ENCODE data around the gene FRS3.

Gene FRS3

GRCh38 chr6:41743406-41744235 lies 36.1 kb downstream of the FRS3 start (continued):
- no peak for TF ChIP-seq SALL2 (tag by site-specific recombination; IDR thresholded peaks at IDR 0.05; ENCODE audit: borderline replicate concordance)
- TF ChIP-seq ZNF777 (tag by site-specific recombination; IDR thresholded peaks at IDR 0.05; ENCODE audit: borderline replicate concordance), result no peak
- peak; percentile 57 for TF ChIP-seq EGR2 (tag by site-specific recombination; IDR thresholded peaks at IDR 0.05; ENCODE audit: low read depth)
- TF ChIP-seq ZNF10 (tag by site-specific recombination; IDR thresholded peaks at IDR 0.05), result peak; percentile 44; the same call in 1 of the 2 replicates

- TF ChIP-seq PBX3 (CRISPR knock-in tag; IDR thresholded peaks at IDR 0.05) (no peak), ZNF354C (tag by site-specific recombination; IDR thresholded peaks at IDR 0.05; ENCODE audit: borderline replicate concordance, low read depth) (no peak), ZNF473 (tag by site-specific recombination; IDR thresholded peaks at IDR 0.05) (no peak), ZNF37A (tag by site-specific recombination; IDR thresholded peaks at IDR 0.05) (no peak), ZNF10 (tag by site-specific recombination; IDR thresholded peaks at IDR 0.05) (no peak)
- CTCF ChIA-PET, result no interaction called here
- no peak overlapping the region for H3K27ac ChIP-seq (ENCODE audit: extremely low read depth, low read depth, low read length)
- H3K36me3 ChIP-seq (ENCODE audit: control insufficient read depth in 2 of 2, insufficient read depth in 1 of 2, low read length in 2 of 2), result no peaks in the 10 kb centered on the region
- POLR2A ChIA-PET, result no interaction called here
- no peaks in the 10 kb centered on the region for H3K4me1 ChIP-seq (ENCODE audit: control insufficient read depth, insufficient read depth, low read length)
- no peak overlapping the region for H3K4me3 ChIP-seq (ENCODE audit: low read depth, low read length)
- no peaks in the 10 kb centered on the region for H3K9me3 ChIP-seq (ENCODE audit: control insufficient read depth, insufficient read depth, low read depth, low read length)
Observed at GRCh38 chr6:41741625-41742490, 37.8 kb downstream of the FRS3 start.

GRCh38 chr6:41740366-41741162 lies 39.1 kb downstream of the FRS3 start:
- CTCF ChIA-PET, result interaction anchor here (0.6 to 0.8 kb wide), 3 partner anchors 35 to 437 kb away, joined by 3 read pairs; no protein-coding TSS in a partner anchor
- H3K27ac ChIP-seq (ENCODE audit: extremely low read depth, low read depth, low read length), result no peak overlapping the region
- no peaks in the 10 kb centered on the region for H3K9me3 ChIP-seq (ENCODE audit: control insufficient read depth, insufficient read depth, low read depth, low read length)
- POLR2A ChIA-PET, result interaction anchor here (0.6 kb wide), 1 partner anchor 12 kb away, joined by 6 read pairs; no protein-coding TSS in a partner anchor
- no peaks in the 10 kb centered on the region for H3K4me1 ChIP-seq (ENCODE audit: control insufficient read depth, insufficient read depth, low read length)
- no peak overlapping the region for H3K4me3 ChIP-seq (ENCODE audit: low read depth, low read length)
- H3K36me3 ChIP-seq (ENCODE audit: control insufficient read depth in 2 of 2, insufficient read depth in 1 of 2, low read length in 2 of 2), result no peaks in the 10 kb centered on the region
- no peak for TF ChIP-seq TSHZ1 (tag by site-specific recombination; IDR thresholded peaks at IDR 0.05; ENCODE audit: borderline replicate concordance)
- TF ChIP-seq ZNF335 (tag by site-specific recombination; conservative IDR thresholded peaks at IDR 0.05), result no peak
- TF ChIP-seq TCF7L2 (IDR thresholded peaks at IDR 0.05; ENCODE audit: borderline replicate concordance, low read depth, low read length), result no peak
- TF ChIP-seq ZNF629 (tag by site-specific recombination; IDR thresholded peaks at IDR 0.05), result no peak
- no peak for TF ChIP-seq ZNF830 (tag by site-specific recombination; IDR thresholded peaks at IDR 0.05; ENCODE audit: low read depth)
- TF ChIP-seq ZNF223 (tag by site-specific recombination; IDR thresholded peaks at IDR 0.05), result no peak
- TF ChIP-seq ZNF19 (tag by site-specific recombination; IDR thresholded peaks at IDR 0.05; ENCODE audit: low read depth), result no peak
- TF ChIP-seq ZXDB (tag by site-specific recombination; IDR thresholded peaks at IDR 0.05), result no peak
- TF ChIP-seq SP3 (tag by site-specific recombination; IDR thresholded peaks at IDR 0.05), result no peak
- TF ChIP-seq KLF8 (tag by site-specific recombination; IDR thresholded peaks at IDR 0.05), result no peak
- TF ChIP-seq ZBTB1 (tag by site-specific recombination; IDR thresholded peaks at IDR 0.05), result no peak
- TF ChIP-seq BCL6B (tag by site-specific recombination; IDR thresholded peaks at IDR 0.05), result no peak
- TF ChIP-seq ZNF175 (tag by site-specific recombination; IDR thresholded peaks at IDR 0.05), result no peak
- no peak for TF ChIP-seq ZNF184 (tag by site-specific recombination; IDR thresholded peaks at IDR 0.05)
